ENCODE measurements around the gene KCNAB1.
"Not testable (repeated sequence)": the region's sequence is repeated elsewhere in the genome, so short reads cannot be mapped to it uniquely, and the experiment has no call there.

DNA sequence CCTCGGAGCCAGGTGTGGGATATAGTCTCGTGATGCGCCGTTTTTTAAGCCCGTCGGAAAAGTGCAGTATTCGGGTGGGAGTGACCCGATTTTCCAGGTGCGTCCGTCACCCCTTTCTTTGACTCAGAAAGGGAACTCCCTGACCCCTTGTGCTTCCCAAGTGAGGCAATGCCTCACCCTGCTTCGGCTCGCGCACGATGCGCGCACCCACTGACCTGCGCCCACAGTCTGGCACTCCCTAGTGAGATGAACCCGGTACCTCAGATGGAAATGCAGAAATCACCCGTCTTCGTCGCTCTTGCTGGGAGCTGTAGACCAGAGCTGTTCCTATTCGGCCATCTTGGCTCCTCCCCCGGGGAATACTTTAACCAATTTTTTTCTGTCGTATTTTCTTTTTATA is 164.3 kb downstream of the KCNAB1 start:
- not testable (repeated sequence) for TF ChIP-seq EZH2 (IDR thresholded peaks at IDR 0.05; ENCODE audit: borderline replicate concordance, low read length)
- TF ChIP-seq, protein P1, sequence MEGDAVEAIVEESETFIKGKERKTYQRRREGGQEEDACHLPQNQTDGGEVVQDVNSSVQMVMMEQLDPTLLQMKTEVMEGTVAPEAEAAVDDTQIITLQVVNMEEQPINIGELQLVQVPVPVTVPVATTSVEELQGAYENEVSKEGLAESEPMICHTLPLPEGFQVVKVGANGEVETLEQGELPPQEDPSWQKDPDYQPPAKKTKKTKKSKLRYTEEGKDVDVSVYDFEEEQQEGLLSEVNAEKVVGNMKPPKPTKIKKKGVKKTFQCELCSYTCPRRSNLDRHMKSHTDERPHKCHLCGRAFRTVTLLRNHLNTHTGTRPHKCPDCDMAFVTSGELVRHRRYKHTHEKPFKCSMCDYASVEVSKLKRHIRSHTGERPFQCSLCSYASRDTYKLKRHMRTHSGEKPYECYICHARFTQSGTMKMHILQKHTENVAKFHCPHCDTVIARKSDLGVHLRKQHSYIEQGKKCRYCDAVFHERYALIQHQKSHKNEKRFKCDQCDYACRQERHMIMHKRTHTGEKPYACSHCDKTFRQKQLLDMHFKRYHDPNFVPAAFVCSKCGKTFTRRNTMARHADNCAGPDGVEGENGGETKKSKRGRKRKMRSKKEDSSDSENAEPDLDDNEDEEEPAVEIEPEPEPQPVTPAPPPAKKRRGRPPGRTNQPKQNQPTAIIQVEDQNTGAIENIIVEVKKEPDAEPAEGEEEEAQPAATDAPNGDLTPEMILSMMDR (conservative IDR thresholded peaks at IDR 0.05 in 1 of 2, IDR thresholded peaks at IDR 0.05 in 1 of 2; ENCODE audit: extremely low read depth in 1 of 2, insufficient read depth in 1 of 2, low read depth in 1 of 2, low read length in 2 of 2): not testable (repeated sequence)
